ENCODE results near the gene NADSYN1.

DNA sequence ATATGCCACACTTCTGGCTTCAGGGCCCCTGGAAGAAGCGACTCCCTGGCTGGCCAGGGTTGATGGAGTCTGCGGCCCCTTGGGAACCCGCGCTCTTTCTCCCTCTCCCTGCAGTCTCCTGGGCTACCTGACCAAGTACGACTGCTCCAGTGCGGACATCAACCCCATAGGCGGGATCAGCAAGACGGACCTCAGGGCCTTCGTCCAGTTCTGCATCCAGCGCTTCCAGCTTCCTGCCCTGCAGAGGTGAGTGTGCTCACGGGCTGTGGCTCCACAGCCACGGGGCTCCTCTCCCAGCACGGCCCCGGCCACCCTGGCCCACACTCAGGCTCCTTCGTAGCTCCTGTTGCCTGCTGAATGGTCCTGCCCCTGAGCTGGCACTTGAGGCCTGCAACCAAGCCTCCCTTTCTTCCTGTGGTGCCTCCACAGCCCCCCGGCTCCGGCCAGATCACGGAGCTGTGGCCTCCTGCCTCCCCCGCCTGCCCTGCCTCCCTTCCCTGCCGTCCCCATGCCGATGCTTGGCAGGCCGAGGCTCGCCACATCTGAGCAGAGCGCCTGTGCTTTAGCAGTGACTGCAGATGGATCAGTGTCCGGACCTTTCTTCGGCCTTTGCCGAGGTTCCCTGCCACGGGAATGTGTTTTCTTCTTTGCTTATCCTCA, 37.9 kb downstream of the NADSYN1 start:
- no peak for TF ChIP-seq CTCF (conservative IDR thresholded peaks at IDR 0.05; ENCODE audit: low read length)
- TF ChIP-seq EZH2phosphoT487 (IDR thresholded peaks at IDR 0.05; ENCODE audit: borderline replicate concordance, low read depth, low read length), result no peak
